NCI-H146 treated with DMSO at 0.1 percent for 48 hours (cell line): ENCODE data around the gene RBKS.

Source experiments
- DNase-seq: peaks from one replicate; lab custom pipeline; 2025; ENCODE audit not compliant: unreplicated experiment; lab: John Stamatoyannopoulos, UW

RBKS gene

DNA sequence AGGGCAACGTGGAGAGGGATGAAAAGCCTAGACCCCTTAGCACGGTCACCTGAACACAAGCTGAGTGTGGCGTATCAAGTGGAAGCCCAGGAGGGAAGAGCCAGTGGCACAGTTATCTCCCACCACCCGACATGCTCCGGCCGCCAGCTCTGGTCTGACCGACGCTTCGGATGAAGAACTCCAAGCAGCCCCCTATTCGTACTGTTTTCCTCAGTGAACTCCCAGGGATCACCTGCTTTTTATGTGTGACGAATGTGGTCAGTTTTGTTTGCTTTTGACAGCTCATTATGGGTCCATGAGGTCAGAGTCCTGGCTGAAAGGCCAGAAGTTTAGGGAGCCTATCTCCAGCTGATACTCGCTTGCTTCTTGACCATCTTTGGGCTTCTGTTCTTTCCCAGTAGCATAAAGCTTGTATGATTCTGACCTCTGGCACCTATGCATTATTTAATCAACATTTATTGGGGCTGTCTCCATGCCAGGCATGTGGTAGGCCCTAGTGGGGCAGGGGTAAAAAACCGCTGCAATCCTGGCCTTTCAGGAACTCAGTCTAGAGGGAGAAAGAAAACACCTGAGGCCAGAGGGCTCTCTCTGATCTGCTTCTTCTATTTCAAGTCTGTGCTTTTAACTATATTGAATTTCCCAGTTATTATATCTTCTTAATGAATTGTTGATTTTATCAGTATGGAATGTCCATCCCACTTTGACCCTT, 151.7 kb downstream of the RBKS start:
- DNase-seq = no peak

DNA sequence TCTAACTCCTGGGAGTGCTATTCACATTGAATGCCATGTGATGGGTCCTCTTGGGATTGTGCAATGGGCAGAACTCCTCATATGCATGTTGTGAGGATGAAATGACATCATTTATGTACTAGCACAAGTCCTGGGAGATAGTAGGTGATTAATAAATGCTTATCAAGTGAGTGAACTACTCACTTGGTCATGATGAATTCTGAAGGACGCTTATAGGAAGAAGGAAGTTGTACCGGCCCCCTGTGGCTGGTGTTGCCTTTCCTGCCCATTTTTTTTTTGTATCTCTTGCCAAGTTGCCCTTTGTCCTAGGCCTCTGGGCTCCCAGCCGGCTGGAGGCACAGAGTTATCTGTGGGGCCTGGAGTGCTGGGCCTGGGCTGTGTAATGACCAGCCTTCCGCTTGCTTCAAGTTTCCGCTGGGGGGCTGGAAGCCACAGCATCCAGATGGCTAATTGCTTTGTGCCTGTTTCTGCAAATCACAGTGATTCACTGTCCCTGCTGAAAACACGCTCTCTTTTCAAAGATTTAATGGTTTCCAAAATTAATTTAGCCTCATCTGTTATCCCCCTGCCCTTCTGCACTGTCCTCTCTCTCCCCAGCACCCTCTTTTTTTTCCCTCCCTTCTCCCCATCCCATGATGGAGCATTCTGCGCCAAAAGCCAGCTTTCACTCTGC, 152.4 kb downstream of the RBKS start:
- DNase-seq = no peak

DNA sequence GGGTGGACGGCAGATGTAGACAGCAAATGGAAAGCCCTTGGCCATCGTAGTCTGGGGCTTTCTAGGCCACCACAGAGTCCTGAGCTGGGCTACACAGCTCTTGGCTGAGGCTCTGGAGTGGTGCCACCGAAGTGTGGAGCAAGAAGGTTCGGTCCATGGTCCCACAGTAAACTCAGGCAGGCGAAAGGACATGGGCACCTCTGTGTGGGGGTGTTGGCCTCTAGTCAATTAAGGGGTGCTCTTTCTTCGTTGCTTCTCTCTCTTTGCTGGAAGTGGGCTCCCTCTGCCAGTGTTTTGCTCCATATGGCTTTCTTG, 153.3 kb downstream of the RBKS start:
- no peak for DNase-seq

DNA sequence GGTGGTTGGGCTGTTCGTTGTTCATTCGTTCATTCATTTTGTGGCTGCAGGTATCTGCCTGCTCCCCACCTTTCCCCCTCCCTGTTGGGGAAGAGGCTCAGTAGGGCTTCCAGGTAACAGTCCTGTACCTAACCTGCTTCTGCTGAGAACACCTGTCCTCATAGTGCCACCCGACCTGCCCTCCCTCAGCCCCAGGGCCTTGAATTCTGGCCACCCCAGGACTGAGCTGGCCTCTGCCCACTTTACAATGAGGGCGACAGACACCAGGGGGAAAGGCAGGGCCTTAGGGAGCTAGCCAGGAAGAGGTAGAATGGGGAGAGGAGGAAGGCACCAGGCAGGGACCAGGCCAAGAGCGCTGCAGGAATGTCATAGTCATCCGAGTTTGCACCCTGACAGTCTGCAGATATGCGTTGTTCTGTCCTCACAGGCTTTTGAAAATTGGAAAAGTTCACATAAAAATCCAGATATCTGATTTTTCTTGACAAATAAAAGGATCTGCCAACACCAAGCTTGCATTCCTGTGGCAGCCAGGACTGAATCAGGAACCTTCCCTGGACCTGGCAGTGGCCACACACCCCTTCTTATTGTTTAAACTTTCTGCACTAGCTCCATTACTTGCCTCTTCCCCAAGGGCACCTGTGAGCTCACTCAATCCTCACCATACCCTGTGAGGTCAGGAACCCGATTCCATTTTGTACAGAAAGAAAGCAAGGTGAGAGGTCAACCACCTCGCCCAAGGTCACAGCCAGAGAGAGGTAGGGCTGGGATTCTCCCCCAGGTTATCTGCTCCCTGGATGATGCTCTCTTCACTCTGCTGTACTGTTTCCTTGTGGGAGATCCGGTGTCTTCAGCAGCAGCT, 153.9 kb downstream of the RBKS start:
- DNase-seq = no peak

DNA sequence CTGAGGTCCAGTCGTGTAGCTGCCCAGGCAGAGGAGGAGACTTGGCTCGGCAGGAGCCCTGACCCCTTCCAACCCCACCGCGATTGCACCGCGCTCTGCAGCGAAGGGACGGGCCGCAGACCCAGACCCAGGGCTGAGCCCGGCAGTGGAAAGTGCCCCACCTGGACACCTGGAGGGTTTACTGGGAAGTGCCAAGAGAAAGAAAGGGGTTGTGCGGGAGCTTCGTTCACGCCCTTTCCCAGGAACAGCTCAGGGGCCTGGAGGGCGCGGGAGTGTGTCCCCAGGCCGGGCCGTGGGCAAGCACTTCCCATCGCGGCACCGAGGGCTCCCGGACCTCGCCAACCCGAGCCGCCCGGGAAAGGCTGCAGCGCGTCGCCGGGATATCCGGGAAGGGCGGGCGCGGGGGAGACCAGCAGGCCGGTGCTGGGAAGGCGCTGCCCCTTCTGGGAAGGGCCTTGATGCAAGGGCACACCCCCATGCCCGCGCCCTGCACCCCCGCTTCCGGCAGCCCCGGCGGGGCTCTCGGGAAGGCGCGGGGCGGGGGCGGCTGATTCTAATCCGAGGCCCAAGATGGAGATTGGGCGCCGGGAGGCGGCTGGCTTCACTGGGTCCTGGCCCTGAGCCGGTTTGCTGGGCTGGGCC, 154.8 kb downstream of the RBKS start:
- peak; percentile 65 for DNase-seq

DNA sequence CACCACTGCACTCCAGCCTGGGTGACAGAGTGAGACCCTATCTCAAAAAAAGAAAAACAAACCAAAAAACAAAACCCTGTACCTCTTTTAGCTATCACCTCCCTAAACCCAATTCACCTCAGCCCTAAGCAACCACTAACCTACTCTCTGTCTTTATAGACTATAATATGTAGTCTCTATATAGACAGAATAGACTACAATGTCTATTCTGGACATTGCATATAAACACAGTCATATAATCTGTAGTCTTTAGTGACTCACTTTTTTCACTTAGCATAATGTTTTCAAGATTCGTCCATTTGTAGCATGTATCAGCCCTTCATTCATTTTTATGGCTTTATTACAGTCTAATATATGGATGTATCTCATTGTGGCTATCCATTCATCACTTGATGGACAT, 155.9 kb downstream of the RBKS start:
- no peak for DNase-seq
